NCI-H446 treated with DMSO at 0.1 percent for 48 hours (cell line): Measurements from ENCODE around the gene NRCAM.

ENCODE experiments used
- DNase-seq: peaks from one replicate; lab custom pipeline; 2025; lab: John Stamatoyannopoulos, UW

NRCAM gene

GRCh38 chr7:108459922-108460551, 3.8 kb upstream of the NRCAM start:
- DNase-seq, result no peak

- DNase-seq, result no peak
Measured at GRCh38 chr7:108457871-108458270, 1.6 kb upstream of the NRCAM start.

- no peak for DNase-seq
Measured at GRCh38 chr7:108456845-108457540, 757 bp upstream of the NRCAM start.

- DNase-seq, result no peak
Measured at GRCh38 chr7:108455551-108455997, 662 bp downstream of the NRCAM start.

GRCh38 chr7:108454674-108455550, 1.3 kb downstream of the NRCAM start:
- DNase-seq, result peak; percentile 34

- DNase-seq, result no peak
Measured at GRCh38 chr7:108454317-108454673, 1.9 kb downstream of the NRCAM start.

- no peak for DNase-seq
Measured at GRCh38 chr7:108453320-108453719, 2.9 kb downstream of the NRCAM start.

GRCh38 chr7:108452707-108453106, 3.5 kb downstream of the NRCAM start:
- DNase-seq, result no peak

- no peak for DNase-seq
Measured at GRCh38 chr7:108451296-108451848, 4.9 kb downstream of the NRCAM start.

GRCh38 chr7:108450160-108450559, 6.1 kb downstream of the NRCAM start:
- DNase-seq, result no peak

GRCh38 chr7:108449521-108449920, 6.7 kb downstream of the NRCAM start:
- DNase-seq, result no peak

GRCh38 chr7:108448584-108449505, 7.4 kb downstream of the NRCAM start:
- DNase-seq, result peak; percentile 48

GRCh38 chr7:108442039-108442568, 14.1 kb downstream of the NRCAM start:
- peak; percentile 32 for DNase-seq

GRCh38 chr7:108441392-108441955, 14.8 kb downstream of the NRCAM start:
- no peak for DNase-seq

- no peak for DNase-seq
Measured at GRCh38 chr7:108440613-108441012, 15.6 kb downstream of the NRCAM start.

GRCh38 chr7:108436906-108437305, 19.3 kb downstream of the NRCAM start:
- no peak for DNase-seq

GRCh38 chr7:108434010-108434409, 22.2 kb downstream of the NRCAM start:
- DNase-seq, result no peak

GRCh38 chr7:108431099-108431498, 25.1 kb downstream of the NRCAM start:
- DNase-seq, result no peak

GRCh38 chr7:108430664-108431063, 25.6 kb downstream of the NRCAM start:
- DNase-seq, result no peak

GRCh38 chr7:108427766-108428165, 28.5 kb downstream of the NRCAM start:
- no peak for DNase-seq
